CD4-positive, alpha-beta T cell treated with Interferon gamma for 1 hour (primary cell): ENCODE data around the gene CAPN13.

Experiments used
- DNase-seq: peaks from one replicate; pipeline ENCODE4 v3.0.0-alpha.2; 2020

The CAPN13 gene

DNA sequence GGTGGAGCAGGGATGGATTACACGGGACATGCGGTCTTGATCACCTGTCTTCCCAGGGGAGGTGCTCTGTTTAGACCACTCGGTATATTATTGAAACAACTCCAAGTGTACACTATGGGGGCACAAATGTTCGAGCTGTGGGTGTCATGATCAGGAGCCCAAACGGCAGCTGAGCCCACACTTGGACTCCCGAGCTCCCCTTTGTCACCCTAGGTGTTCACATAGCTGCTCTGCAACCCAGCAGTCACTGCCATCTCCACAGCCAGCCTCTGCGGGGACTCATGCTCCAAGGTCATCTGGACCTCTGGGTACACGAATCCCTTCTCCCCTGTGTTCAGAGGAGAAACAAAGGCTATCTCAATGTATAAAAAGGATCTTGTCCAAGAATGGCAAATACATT, 46.0 kb downstream of the CAPN13 start:
- no peak for DNase-seq

- no peak for DNase-seq
These were observed 47.8 kb downstream of the CAPN13 start for GRCh38 chr2:30759481-30759880.

DNA sequence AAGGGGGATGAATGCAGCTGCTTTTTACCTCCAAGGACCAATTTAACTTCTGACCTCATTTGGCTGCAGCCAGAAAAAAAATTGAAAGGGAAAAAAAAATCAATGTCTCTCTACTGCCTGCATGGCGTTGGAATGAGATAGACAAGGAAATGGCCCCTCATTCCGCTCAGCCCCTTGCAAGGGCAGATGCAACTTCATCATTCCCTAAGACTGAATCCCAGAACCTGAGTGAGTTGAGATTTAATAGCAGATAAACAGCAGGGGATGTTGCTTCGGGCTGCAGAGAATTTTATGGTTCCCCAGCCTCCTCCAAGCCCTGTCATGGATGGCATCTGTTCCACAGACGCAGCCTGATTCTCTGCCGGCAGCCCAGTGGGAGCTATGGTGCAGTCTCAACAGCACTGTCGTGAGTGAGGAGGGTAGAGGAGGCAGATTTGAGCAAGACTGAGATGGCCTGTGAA, 49.0 kb downstream of the CAPN13 start:
- no peak for DNase-seq

- DNase-seq = no peak
These were observed 49.5 kb downstream of the CAPN13 start for GRCh38 chr2:30757749-30758148.

DNA sequence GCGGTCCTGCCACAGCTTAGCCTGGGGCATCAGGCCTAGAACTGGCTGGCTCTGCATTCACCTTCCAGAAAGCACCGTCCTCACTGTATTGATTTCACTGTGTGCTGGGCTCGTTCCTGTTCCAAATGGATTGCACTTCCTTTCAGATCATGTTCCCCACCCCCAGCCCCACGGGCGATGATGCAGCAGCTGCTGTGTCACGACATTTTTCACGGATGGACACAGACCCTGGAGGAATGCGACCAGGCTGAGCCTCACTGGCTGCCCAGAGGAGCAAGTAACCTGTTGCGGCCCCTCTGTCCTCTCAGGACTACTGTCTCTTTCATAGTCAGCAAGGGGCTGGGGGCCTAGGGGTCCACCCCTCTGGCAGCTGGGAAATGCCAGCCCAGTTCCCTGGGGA, 50.3 kb downstream of the CAPN13 start:
- DNase-seq = no peak

- no peak for DNase-seq
These were observed 51.1 kb downstream of the CAPN13 start for GRCh38 chr2:30756051-30756719.

DNA sequence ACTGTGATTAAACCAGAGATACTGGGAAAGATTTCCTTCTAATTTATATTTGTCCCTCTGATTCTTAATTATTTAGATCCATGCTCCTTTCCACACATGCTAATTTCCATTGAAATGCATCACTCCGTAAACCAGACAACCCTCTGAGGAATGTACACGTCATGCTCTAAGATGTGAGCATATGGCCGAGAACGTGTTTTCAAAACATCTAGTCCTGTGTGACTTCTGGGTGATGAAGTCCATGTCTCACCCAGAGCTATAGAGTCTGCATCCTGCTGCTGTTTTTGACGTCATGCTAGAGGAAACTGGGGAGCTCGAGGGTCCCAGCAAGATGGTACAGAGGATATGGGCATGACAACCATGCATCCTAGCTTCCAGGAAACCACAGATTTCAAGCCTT, 53.6 kb downstream of the CAPN13 start:
- no peak for DNase-seq

DNA sequence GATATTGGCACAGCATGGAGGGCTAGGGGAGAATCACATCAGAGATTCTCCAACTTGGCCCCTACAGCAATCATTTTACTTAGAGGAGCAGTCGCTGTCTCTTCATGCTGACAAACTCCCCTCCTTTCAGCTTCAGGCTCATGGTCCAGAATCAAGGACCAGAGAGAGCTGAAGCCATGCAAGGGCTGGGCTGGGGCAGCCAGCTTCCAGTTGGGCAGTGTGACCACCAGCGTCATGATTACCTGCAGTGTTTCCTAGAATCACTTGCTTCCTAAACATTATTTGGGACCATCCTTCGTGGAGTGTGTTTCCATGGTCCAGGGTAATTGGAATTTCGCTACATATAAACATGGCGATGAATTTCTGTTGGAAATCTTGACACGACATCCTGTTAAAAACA, 54.4 kb downstream of the CAPN13 start:
- DNase-seq = no peak

DNA sequence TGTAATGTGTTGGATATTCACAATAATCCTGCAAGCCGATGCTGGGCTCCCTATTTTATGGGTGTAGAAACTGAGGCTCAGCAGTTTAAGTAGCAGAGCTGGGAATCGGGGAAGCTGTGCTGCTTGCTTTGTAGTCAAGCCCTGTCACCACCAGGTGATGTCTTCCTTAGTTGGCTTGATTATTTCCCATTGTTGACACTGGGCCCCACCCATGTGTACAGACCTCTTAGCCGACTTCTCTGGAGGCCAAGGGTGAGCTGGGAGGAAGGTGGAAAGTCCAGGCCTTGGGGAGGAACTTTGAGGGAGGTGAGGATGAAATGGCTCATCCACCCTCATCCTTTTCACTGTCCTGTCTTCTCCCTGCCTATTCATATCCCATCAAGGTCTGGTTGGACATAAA, 60.0 kb downstream of the CAPN13 start:
- no peak for DNase-seq

- DNase-seq = no peak
These were observed 62.4 kb downstream of the CAPN13 start for GRCh38 chr2:30744823-30745222.

- no peak for DNase-seq
These were observed 65.7 kb downstream of the CAPN13 start for GRCh38 chr2:30741576-30741975.

DNA sequence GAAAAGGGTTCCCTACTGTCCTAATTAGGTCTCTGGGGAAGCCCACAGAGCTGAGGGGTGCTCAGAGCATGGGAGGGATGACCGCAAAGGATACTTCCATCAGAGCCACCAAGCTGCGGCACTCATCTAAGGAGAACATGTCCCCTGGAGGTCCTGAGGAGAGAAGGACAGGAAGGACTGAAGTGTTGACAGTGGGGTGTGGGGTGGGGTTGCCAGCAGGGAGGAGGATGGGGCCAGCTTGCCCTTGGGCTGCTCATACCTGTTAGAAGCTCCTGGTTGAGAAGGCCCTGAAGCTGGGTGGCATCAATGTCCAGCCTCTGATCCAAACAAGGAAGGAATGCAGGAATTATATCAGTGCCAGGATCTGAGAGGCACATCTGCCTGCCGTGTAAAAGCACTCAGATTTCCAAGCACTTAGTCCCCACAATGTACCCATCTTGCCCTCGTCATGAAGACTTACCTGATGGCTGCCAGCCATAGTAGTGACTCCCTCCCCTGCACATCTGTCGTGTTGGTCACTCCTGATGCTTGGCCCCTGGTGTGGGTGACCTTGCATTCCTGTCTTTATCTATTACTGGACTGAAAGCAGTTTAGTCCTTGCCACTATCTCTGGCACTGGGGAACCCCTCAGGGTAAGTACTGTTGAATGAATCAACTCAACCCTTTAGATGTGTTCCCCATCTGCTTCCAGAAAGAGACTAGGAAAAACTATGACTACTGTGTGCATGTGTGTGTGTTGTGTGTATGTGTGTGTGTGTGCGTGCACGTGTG, 68.9 kb downstream of the CAPN13 start:
- no peak for DNase-seq

- no peak for DNase-seq
These were observed 70.0 kb downstream of the CAPN13 start for GRCh38 chr2:30737326-30737610.

DNA sequence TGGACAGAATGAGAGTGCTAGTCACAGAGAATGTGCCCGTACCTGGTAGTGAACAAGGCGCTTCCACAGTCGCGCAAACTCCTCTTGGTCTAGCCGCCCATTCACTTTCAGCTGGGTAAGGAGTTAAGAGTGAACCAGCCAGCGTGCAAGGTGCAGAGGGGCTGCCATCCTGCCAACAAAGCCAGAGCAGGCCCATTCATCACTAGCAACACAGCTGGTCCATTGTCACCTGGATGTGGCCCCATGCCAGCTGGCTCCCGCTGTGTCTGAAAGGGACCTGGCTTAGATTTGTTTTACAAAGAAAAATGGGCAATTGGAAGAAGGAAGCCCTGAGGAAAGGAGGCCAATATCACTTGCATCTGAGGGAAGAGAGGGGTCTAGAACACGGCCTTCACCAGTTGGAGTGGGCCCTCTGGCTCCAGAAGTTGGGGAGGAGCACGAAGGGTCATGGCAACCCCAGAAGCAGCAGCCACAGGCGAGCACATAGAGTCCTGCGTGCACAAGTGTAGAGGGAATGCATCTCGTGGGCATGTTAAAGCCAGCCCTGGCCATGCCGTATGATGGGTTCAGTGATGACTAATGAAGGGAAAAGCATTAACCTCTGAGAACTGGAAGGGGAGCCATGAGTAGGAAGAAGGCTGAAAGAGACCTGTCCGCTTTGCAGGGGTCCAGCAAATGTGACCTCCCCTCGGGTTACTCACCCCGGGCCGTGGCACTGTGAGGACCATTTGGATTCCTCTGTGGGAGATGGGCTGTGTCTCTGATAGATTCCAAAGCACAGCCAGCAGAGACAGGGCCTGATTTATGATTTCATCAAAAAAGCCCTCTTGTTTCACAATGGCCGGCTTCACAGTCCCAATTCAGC, 70.6 kb downstream of the CAPN13 start:
- DNase-seq = no peak

GRCh38 chr2:30733876-30734520, 73.2 kb downstream of the CAPN13 start:
- no peak for DNase-seq

GRCh38 chr2:30732876-30733275, 74.4 kb downstream of the CAPN13 start:
- DNase-seq = no peak

GRCh38 chr2:30732376-30732775, 74.9 kb downstream of the CAPN13 start:
- DNase-seq = no peak

GRCh38 chr2:30731706-30732105, 75.5 kb downstream of the CAPN13 start:
- no peak for DNase-seq

DNA sequence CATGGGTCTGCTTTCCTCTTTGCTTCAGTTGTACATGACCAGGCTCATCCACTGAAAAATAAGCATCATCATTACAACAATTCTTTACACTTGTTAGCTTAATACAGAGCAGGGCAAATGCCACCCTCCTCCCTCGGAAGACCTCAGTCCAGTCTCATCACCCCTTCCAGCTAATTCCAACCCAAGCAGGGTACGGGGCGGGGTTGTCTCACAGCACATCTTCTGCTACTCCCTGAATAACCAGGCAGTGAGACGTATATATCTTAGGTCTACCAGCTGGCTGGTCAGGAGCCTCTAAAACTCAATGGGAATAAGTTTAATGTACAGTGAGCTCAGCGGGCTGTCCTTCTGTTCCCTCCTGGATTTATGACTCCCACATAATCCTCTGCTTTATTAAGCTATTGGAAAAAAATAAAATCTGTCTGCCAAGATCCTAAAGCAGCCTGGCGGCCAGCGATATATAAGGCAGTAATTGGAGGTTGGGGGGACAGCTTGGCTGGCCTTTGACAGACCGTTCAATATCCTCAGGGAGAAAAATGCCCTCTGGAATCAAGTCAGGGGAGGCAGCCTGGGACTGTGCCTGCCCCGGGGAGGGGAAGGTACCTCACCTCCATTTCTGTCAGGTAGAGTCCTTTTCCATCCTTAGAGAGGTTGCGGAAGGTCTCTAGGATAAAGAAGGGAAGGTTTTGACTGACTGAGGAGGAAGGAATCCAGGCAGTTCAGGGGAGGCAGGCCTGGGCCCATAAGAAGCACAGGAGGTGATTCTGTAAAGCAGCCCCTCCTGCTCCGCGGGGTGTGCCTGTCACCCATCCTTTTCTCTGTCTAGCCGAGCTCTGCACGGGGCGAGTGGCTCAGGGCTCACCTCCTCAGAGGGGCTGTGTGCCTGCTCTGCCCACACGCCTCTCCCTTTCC, 76.3 kb downstream of the CAPN13 start:
- DNase-seq = no peak

DNA sequence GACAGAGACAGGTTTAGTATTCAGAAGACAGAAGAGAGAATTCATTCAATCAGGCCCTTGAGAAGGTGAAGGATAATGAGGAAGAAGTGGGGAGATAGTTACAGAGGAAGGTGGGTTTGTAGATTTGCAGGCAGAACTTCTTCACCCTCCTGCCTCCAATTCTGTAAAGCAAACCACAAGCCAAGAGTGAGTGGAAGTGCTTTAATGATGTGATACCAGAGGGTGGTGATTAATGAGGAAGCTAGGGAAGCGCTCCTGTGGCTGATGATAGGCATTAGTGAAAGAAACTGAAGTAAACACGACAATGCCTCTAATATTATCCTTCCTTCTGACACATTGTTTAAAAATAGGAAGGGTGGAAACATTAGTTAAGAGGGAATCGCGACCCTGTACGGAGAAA, 78.2 kb downstream of the CAPN13 start:
- no peak for DNase-seq

DNA sequence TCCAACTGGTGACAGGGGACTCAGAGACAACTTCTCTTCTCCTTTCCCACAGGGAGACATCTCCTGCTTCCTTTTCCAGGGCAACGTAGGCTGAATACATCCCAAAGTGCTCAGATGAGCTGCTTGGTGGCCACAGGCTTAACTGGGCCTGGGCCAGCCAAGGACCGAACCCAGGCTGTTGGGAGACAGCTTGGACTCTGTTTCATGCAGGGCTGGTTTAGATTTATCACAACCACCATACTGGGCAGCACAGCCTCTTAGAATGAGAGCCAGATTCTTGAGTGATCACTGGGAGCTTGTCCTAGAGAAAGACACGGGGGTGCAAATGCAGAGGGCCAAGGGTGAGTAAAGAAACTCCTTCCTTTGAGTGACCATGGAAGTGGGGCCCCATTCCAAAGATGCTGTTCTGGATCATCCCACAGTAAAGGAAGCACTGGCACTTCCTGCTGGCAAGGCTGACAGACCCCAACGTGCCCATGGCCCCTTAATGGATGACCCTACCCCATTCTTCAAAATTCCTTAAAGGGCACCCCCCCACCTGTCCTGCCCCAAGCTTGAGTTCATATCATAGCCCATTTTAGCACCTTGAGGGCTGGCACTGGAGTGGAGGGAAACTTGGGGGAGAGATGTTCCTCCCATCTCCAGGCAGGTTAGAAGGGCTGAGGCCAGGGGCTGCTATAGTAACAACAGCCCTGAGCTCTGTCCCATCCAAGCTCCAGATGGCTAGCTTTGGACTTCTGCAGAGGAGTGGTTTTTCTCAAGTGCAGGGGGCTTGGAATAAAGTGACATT, 84.1 kb downstream of the CAPN13 start:
- DNase-seq = no peak
